H1 (cell line): ENCODE measurements around the gene NMRAL1. TPM values are rescaled to one million over a fixed set of nuclear protein-coding genes. Genes with fewer than 3 reads are reported as not detected.

ENCODE experiments used
- CTCF ChIA-PET: fragments of 300-600 bp; sonication (Branson Sonifier 250); formaldehyde crosslinking; loops from one replicate; lab custom pipeline; 2021; ENCODE audit not compliant: partially characterized antibody; lab: Charles Lee
- POLR2A ChIA-PET: fragments of 300-600 bp; sonication (Branson Sonifier 250); formaldehyde crosslinking; loops from one replicate; lab custom pipeline; 2021; ENCODE audit warnings: inconsistent platforms; ENCODE audit not compliant: partially characterized antibody; lab: Charles Lee
- DNase-seq, 2 experiments: peaks; one replicate each; pipeline versions ENCODE4 v3.0.0 to v3.0.0-alpha.2; 2010 to 2022; ENCODE audit warnings: low spot score in 2 of 2, low read depth in 1 of 2, mixed read lengths in 1 of 2
- FAIRE-seq: peaks from 2 replicates; lab custom pipeline; 2011; peaks lifted over from hg19 to GRCh38; lab: Jason Lieb, UNC
- H2AFZ ChIP-seq: 2 replicates; pipeline ENCODE4 v1.8.1; 2012; ENCODE audit warnings: low read length, inconsistent platforms
- H2AK5ac ChIP-seq: 2 replicates; pipeline ENCODE4 v1.6.1; 2013; ENCODE audit warnings: low read depth, low read length
- H2BK120ac ChIP-seq: replicated peaks from 2 replicates; pipeline ENCODE3; 2013; ENCODE audit warnings: low read depth, low read length, inconsistent platforms
- H2BK12ac ChIP-seq: 2 replicates; pipeline ENCODE4 v1.6.1; 2013; ENCODE audit warnings: low read depth, low read length
- H2BK15ac ChIP-seq: 2 replicates; pipeline ENCODE4 v1.6.1; 2013; ENCODE audit warnings: low read length
- H2BK20ac ChIP-seq: 2 replicates; pipeline ENCODE4 v1.6.1; 2013; ENCODE audit warnings: low read length
- H2BK5ac ChIP-seq: 2 replicates; pipeline ENCODE4 v1.6.1; 2013; ENCODE audit warnings: low read depth, low read length
- H3K14ac ChIP-seq: 2 replicates; pipeline ENCODE4 v1.6.1; 2013; ENCODE audit warnings: inconsistent platforms; ENCODE audit not compliant: insufficient read length
- H3K18ac ChIP-seq: 2 replicates; pipeline ENCODE4 v1.6.1; 2013; ENCODE audit warnings: low read length; ENCODE audit errors: extremely low read depth
- H3K23ac ChIP-seq: 2 replicates; pipeline ENCODE4 v1.6.1; 2013; ENCODE audit warnings: inconsistent platforms; ENCODE audit not compliant: insufficient read length
- H3K23me2 ChIP-seq: 2 replicates; pipeline ENCODE4 v1.6.1; 2013; ENCODE audit warnings: low read depth, low read length
- H3K27ac ChIP-seq: 2 replicates; pipeline ENCODE4 v1.6.1; 2011; ENCODE audit warnings: low read depth, low read length, inconsistent platforms
- H3K27me3 ChIP-seq, 4 experiments: replicated peaks in 1 of 4; 1 replicate in 1 of 4; 2 replicates in 3 of 4; pipeline versions ENCODE4 v1.6.1 to v1.8.1; 2011 to 2013; ENCODE audit warnings: low read length in 3 of 4, mild to moderate bottlenecking in 3 of 4, inconsistent platforms in 2 of 4, mixed read lengths in 2 of 4, moderate library complexity in 1 of 4; ENCODE audit not compliant: control insufficient read depth in 3 of 4, insufficient read depth in 3 of 4; ENCODE audit errors: extremely low read depth in 1 of 4
- H3K36me3 ChIP-seq, 4 experiments: 2 replicates each; pipeline versions ENCODE4 v1.6.1 to v1.8.1; 2011 to 2013; ENCODE audit warnings: mild to moderate bottlenecking in 4 of 4, low read length in 3 of 4, moderate library complexity in 2 of 4, control low read depth in 1 of 4, inconsistent platforms in 1 of 4; ENCODE audit not compliant: insufficient read depth in 4 of 4, control insufficient read depth in 2 of 4
- H3K4ac ChIP-seq: replicated peaks from 2 replicates; pipeline ENCODE3; 2013; ENCODE audit warnings: low read length, low read depth, mixed read lengths, inconsistent platforms; ENCODE audit not compliant: insufficient read length
- H3K4me1 ChIP-seq, 4 experiments: replicated peaks in 1 of 4; 1 replicate in 1 of 4; 2 replicates in 3 of 4; pipeline versions ENCODE4 v1.6.1 to v1.8.1; 2011 to 2013; ENCODE audit warnings: low read length in 3 of 4, inconsistent platforms in 2 of 4, mixed read lengths in 1 of 4; ENCODE audit not compliant: insufficient read depth in 4 of 4, control insufficient read depth in 3 of 4
- H3K4me2 ChIP-seq, 2 experiments: 2 replicates each; pipeline versions ENCODE4 v1.6.1 to v1.8.1; 2011 to 2013; ENCODE audit warnings: low read depth in 2 of 2, low read length in 2 of 2, control low read depth in 1 of 2, inconsistent platforms in 1 of 2, mild to moderate bottlenecking in 1 of 2; ENCODE audit not compliant: insufficient read depth in 1 of 2
- H3K4me3 ChIP-seq, 4 experiments: fragments of 200-600, 300-600 bp in 1 of 4; sonication (generic), shearing (Covaris generic), sonication (Bioruptor Twin) in 1 of 4; 2 replicates each; pipeline versions ENCODE4 v1.5.1 to v1.8.1; 2011 to 2016; ENCODE audit warnings: low read length in 4 of 4, low read depth in 3 of 4, control low read depth in 2 of 4, inconsistent platforms in 2 of 4, mild to moderate bottlenecking in 2 of 4, mixed read lengths in 1 of 4, moderate library complexity in 1 of 4; ENCODE audit not compliant: insufficient read depth in 2 of 4; ENCODE audit errors: extremely low read depth in 1 of 4
- H3K56ac ChIP-seq: replicated peaks from 2 replicates; pipeline ENCODE3; 2013; ENCODE audit warnings: low read depth, mild to moderate bottlenecking, mixed read lengths, low read length, inconsistent platforms; ENCODE audit not compliant: insufficient read length
- H3K79me1 ChIP-seq: 2 replicates; pipeline ENCODE4 v1.6.1; 2013; ENCODE audit warnings: low read depth, low read length, control low read depth
- H3K79me2 ChIP-seq, 2 experiments: 2 replicates each; pipeline versions ENCODE4 v1.6.1 to v1.8.1; 2012 to 2013; ENCODE audit warnings: low read length in 2 of 2, mild to moderate bottlenecking in 2 of 2, inconsistent platforms in 1 of 2; ENCODE audit not compliant: insufficient read depth in 2 of 2, control insufficient read depth in 1 of 2
- H3K9ac ChIP-seq, 4 experiments: replicated peaks in 1 of 4; 1 replicate in 1 of 4; 2 replicates in 3 of 4; pipeline versions ENCODE4 v1.6.1 to v1.8.1; 2011 to 2013; ENCODE audit warnings: low read depth in 3 of 4, low read length in 3 of 4, control low read depth in 2 of 4, mild to moderate bottlenecking in 2 of 4, moderate library complexity in 2 of 4, inconsistent platforms in 1 of 4; ENCODE audit errors: extremely low read depth in 1 of 4
- H3K9me3 ChIP-seq, 2 experiments: 2 replicates each; pipeline versions ENCODE4 v1.6.1 to v1.8.1; 2012 to 2013; ENCODE audit warnings: mild to moderate bottlenecking in 2 of 2, moderate library complexity in 2 of 2, control low read depth in 1 of 2, inconsistent platforms in 1 of 2, low read depth in 1 of 2, low read length in 1 of 2, mixed read lengths in 1 of 2; ENCODE audit not compliant: insufficient read depth in 2 of 2
- H4K20me1 ChIP-seq, 2 experiments: replicated peaks in 1 of 2; 2 replicates each; pipeline versions ENCODE3 to v1.8.1; 2011 to 2013; ENCODE audit warnings: inconsistent platforms in 2 of 2, low read length in 2 of 2, mild to moderate bottlenecking in 1 of 2; ENCODE audit not compliant: insufficient read depth in 2 of 2, control insufficient read depth in 1 of 2
- H4K5ac ChIP-seq: 2 replicates; pipeline ENCODE4 v1.6.1; 2013; ENCODE audit warnings: low read length, low read depth, mixed read lengths, inconsistent platforms; ENCODE audit not compliant: insufficient read length
- H4K8ac ChIP-seq: 2 replicates; pipeline ENCODE4 v1.8.0; 2013; ENCODE audit warnings: mild to moderate bottlenecking, moderate library complexity, low read length, inconsistent platforms; ENCODE audit not compliant: insufficient read depth; ENCODE audit errors: extremely low read depth
- H4K91ac ChIP-seq: replicated peaks from 2 replicates; pipeline ENCODE3; 2013; ENCODE audit warnings: low read length, mixed read lengths, inconsistent platforms; ENCODE audit not compliant: insufficient read length
- EGR1 ChIP-seq: IDR thresholded peaks from 2 replicates; pipeline ENCODE4 v1.6.1; 2011; ENCODE audit warnings: low read depth, low read length, borderline replicate concordance
- HDAC2 ChIP-seq, 2 experiments: fragments of 300-600 bp in 1 of 2; sonication (generic) in 1 of 2; IDR thresholded peaks; 2 replicates each; pipeline ENCODE4 v1.6.1; 2011 to 2012; ENCODE audit warnings: low read depth in 2 of 2, low read length in 2 of 2, mild to moderate bottlenecking in 2 of 2, moderate library complexity in 2 of 2, borderline replicate concordance in 1 of 2, inconsistent platforms in 1 of 2
- PHF8 ChIP-seq: fragments of 200-600 bp; sonication (generic); conservative IDR thresholded peaks from 2 replicates; pipeline ENCODE4 v1.7.1; 2012; ENCODE audit warnings: low read depth, mild to moderate bottlenecking, inconsistent platforms, low read length, moderate library complexity
- SIN3A ChIP-seq, 2 experiments: IDR thresholded peaks in 1 of 2; conservative IDR thresholded peaks in 1 of 2; 2 replicates each; pipeline ENCODE4 v1.6.1; 2011 to 2012; ENCODE audit warnings: low read length in 2 of 2, improper control_type of control experiment in 1 of 2, low read depth in 1 of 2, mild to moderate bottlenecking in 1 of 2
- SRF ChIP-seq: IDR thresholded peaks from 2 replicates; pipeline ENCODE4 v1.6.1; 2011; ENCODE audit warnings: mild to moderate bottlenecking, low read depth, low read length, moderate library complexity
- TAF1 ChIP-seq: IDR thresholded peaks from 2 replicates; pipeline ENCODE4 v1.6.1; 2011; ENCODE audit warnings: mild to moderate bottlenecking, low read depth, low read length
- TCF12 ChIP-seq: IDR thresholded peaks from 2 replicates; pipeline ENCODE4 v1.6.1; 2011; ENCODE audit warnings: low read depth, mild to moderate bottlenecking, low read length
- WGBS, 2 experiments: shearing (Covaris generic) in 1 of 2; methylation state at CpG; one replicate each; pipeline versions ENCODE4 v1.1.6 to v1.1.7; 2013 to 2015; ENCODE audit warnings: low lambda C conversion rate in 2 of 2, mixed read lengths in 2 of 2, inconsistent platforms in 1 of 2, low coverage in 1 of 2, missing lambda C conversion rate in 1 of 2; ENCODE audit not compliant: insufficient replicate concordance in 2 of 2, insufficient coverage in 1 of 2, insufficient read length in 1 of 2; ENCODE audit errors: extremely low coverage in 1 of 2, missing lambda C conversion rate in 1 of 2; 5-methylcytosine and 5-hydroxymethylcytosine counted together
- polyA plus RNA-seq, 7 experiments: library from polyadenylated mRNA; depleted of rRNA in 3 of 7; stranded (reverse) in 5 of 7; unstranded in 2 of 7; fragments of >200 nt in 5 of 7; fragments of 200-250 nt in 2 of 7; gene quantifications; 1 replicate in 5 of 7; 2 replicates in 1 of 7; 4 replicates in 1 of 7; pipeline versions ENCODE4 v1.2.1 to v1.2.3, GENCODE V29; 2011 to 2013; ENCODE audit warnings: missing spikeins in 2 of 7, mixed read lengths in 2 of 7
- total RNA-seq: library from RNA; stranded (reverse); fragmentation: NEBNext Ultra II Directional; extraction: Animal tissue kit (Norgen Biotek cat#: 25700); gene quantifications from 2 replicates; pipeline ENCODE4 v1.2.1, GENCODE V29; 2021
- TF ChIP-seq, protein P1 (sequence below), 3 experiments: IDR thresholded peaks; 1 replicate in 2 of 3; 2 replicates in 1 of 3; pipeline versions ENCODE4 v1.5.1 to v1.6.1; 2011; ENCODE audit warnings: low read length in 3 of 3, mild to moderate bottlenecking in 3 of 3, inconsistent platforms in 2 of 3, low read depth in 1 of 3, moderate library complexity in 1 of 3; ENCODE audit not compliant: insufficient read depth in 1 of 3; ENCODE audit errors: control extremely low read depth in 1 of 3

NMRAL1 gene
- total and polyA plus RNA-seq, 2 of the 8 experiments (the other 6 are each of a cell fraction or from before 2014, with no cell fraction given): 66.8 to 143 TPM

DNA sequence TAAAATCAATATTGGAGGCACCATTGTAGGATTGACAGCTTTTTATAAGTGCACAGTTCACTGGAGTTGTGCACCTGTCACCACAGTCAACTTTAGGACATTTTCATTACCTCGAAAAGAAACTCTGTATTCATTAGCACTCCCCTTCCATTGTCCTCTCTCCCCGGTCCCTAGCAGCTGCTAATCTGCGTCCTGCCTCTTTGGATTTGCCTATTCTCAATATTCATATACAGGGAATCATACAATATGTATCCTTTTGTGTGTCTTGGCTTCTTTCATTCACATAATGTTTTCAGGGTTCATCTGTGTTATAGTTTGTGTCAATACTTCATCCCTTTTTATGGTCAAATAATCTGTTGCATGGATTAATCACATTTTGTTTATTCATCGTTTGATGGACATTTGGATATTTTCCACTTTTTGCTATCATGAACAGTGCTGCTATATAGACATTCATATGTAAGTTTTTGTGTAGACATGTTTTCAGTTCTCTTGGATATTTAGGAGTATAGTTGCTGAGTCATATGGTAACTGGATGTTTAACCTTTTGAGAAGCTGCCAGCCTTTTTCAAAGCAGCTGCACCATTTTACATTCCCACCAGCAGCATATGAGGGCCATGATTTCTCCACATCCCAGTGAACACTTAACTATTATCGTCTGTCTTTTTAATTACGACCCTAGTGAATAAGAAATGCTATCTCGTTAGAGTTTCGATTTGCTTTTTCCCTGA lies 38.9 kb downstream of the NMRAL1 start:
- no peaks in the 10 kb centered on the region for H3K4me1 ChIP-seq
- WGBS, 2 experiments: 80% methylated on average over 8 of the region's 8 CpGs; no CpG with 5 or more reads in 1 of the 2 experiments
- H2BK5ac ChIP-seq: no peak overlapping the region
- no peak for DNase-seq
- H3K9ac ChIP-seq: peak overlapping the region in 1 of 4 experiments; percentile 53; a peak in 1 of 7 replicates
- no peak overlapping the region for H2BK120ac ChIP-seq
- no peak overlapping the region for H2BK15ac ChIP-seq
- ChIA-PET POLR2A (interaction anchor here (0.6 kb wide), 2 partner anchors 14 to 16 kb away, joined by 3 read pairs; no protein-coding TSS in a partner anchor), CTCF (interaction anchor here (0.8 to 1.7 kb wide), 3 partner anchors 36 to 140 kb away, joined by 3 to 5 read pairs (median 3); no protein-coding TSS in a partner anchor)
- no peak overlapping the region for H3K4me2 ChIP-seq
- H2BK12ac ChIP-seq: no peak overlapping the region
- H2AFZ ChIP-seq: no peak overlapping the region
- H4K5ac ChIP-seq: no peak overlapping the region
- H3K18ac ChIP-seq: no peak overlapping the region
- H3K23me2 ChIP-seq: no peaks in the 10 kb centered on the region
- no peak overlapping the region for H2BK20ac ChIP-seq
- H4K8ac ChIP-seq: no peak overlapping the region
- no peaks in the 10 kb centered on the region for H3K27me3 ChIP-seq
- H3K4ac ChIP-seq: no peak overlapping the region
- no peak for FAIRE-seq
- H3K9me3 ChIP-seq: no peaks in the 10 kb centered on the region
- H4K20me1 ChIP-seq: peaks cover 0 to 2% of the 10 kb centered on the region in 2 experiments
- H3K23ac ChIP-seq: no peak overlapping the region
- no peak overlapping the region for H4K91ac ChIP-seq
- no peaks in the 10 kb centered on the region for H3K79me1 ChIP-seq
- no peak overlapping the region for H3K27ac ChIP-seq
- H3K79me2 ChIP-seq: no peaks in the 10 kb centered on the region
- H2AK5ac ChIP-seq: no peak overlapping the region
- no peak overlapping the region for H3K56ac ChIP-seq
- no peak overlapping the region for H3K14ac ChIP-seq
- no peak overlapping the region for H3K4me3 ChIP-seq
- H3K36me3 ChIP-seq: peaks cover 11 to 51% (median 27%) of the 10 kb centered on the region in 4 experiments; a peak in 7 of 8 replicates
- TF ChIP-seq TCF12 (no peak), PHF8 (no peak), EGR1 (no peak), SIN3A (conservative IDR thresholded peaks at IDR 0.05 in 1 of 2, IDR thresholded peaks at IDR 0.05 in 1 of 2; ENCODE audit: low read depth in 1 of 2, low read length in 2 of 2) (no peak), HDAC2 (IDR thresholded peaks at IDR 0.05; ENCODE audit: borderline replicate concordance in 1 of 2, low read depth in 2 of 2, low read length in 2 of 2) (no peak), TAF1 (no peak), SRF (no peak)
- TF ChIP-seq, protein P1, sequence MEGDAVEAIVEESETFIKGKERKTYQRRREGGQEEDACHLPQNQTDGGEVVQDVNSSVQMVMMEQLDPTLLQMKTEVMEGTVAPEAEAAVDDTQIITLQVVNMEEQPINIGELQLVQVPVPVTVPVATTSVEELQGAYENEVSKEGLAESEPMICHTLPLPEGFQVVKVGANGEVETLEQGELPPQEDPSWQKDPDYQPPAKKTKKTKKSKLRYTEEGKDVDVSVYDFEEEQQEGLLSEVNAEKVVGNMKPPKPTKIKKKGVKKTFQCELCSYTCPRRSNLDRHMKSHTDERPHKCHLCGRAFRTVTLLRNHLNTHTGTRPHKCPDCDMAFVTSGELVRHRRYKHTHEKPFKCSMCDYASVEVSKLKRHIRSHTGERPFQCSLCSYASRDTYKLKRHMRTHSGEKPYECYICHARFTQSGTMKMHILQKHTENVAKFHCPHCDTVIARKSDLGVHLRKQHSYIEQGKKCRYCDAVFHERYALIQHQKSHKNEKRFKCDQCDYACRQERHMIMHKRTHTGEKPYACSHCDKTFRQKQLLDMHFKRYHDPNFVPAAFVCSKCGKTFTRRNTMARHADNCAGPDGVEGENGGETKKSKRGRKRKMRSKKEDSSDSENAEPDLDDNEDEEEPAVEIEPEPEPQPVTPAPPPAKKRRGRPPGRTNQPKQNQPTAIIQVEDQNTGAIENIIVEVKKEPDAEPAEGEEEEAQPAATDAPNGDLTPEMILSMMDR (IDR thresholded peaks at IDR 0.05; ENCODE audit: control extremely low read depth in 1 of 3, insufficient read depth in 1 of 3, low read depth in 1 of 3, low read length in 3 of 3): no peak
